Smooth muscle cell (in vitro differentiated cells): ENCODE measurements around the gene ZNF143. TPM values are rescaled to one million over a fixed set of nuclear protein-coding genes. Genes with fewer than 3 reads are reported as not detected.

ENCODE experiments used
- DNase-seq: peaks from one replicate; lab custom pipeline; 2025; ENCODE audit not compliant: unreplicated experiment; lab: John Stamatoyannopoulos, UW
- H2AFZ ChIP-seq: fragments of 200-600 bp; sonication (generic); 2 replicates; pipeline ENCODE4 v1.6.0; 2016; ENCODE audit warnings: antibody characterized with exemption, low read depth, mild to moderate bottlenecking
- H3F3A ChIP-seq: fragments of 200-600 bp; sonication (generic); 2 replicates; pipeline ENCODE4 v1.6.0; 2017; ENCODE audit warnings: antibody characterized with exemption, low read depth
- H3K27ac ChIP-seq: fragments of 200-600 bp; sonication (generic); 2 replicates; pipeline ENCODE4 v1.5.1; 2016; ENCODE audit warnings: low read depth, mild to moderate bottlenecking
- H3K27me3 ChIP-seq: fragments of 200-600 bp; sonication (generic); 2 replicates; pipeline ENCODE4 v1.6.1; 2016; ENCODE audit warnings: low read depth, mild to moderate bottlenecking
- H3K36me3 ChIP-seq: fragments of 200-600 bp; sonication (generic); 2 replicates; pipeline ENCODE4 v1.5.1; 2016; ENCODE audit warnings: low read depth
- H3K4me1 ChIP-seq: fragments of 200-600 bp; sonication (generic); 2 replicates; pipeline ENCODE4 v1.5.1; 2016; ENCODE audit warnings: low read depth
- H3K4me2 ChIP-seq: fragments of 200-600 bp; sonication (generic); 2 replicates; pipeline ENCODE4 v1.6.0; 2016; ENCODE audit warnings: mild to moderate bottlenecking
- H3K4me3 ChIP-seq: fragments of 200-600 bp; sonication (generic); 2 replicates; pipeline ENCODE4 v1.5.1; 2016; ENCODE audit warnings: mild to moderate bottlenecking
- H3K79me2 ChIP-seq: fragments of 200-600 bp; sonication (generic); 2 replicates; pipeline ENCODE4 v1.6.0; 2016; ENCODE audit warnings: low read depth, mild to moderate bottlenecking
- H3K9ac ChIP-seq: fragments of 200-600 bp; sonication (generic); 2 replicates; pipeline ENCODE4 v1.6.0; 2016; ENCODE audit warnings: low read depth
- H3K9me3 ChIP-seq: fragments of 200-600 bp; sonication (generic); replicated peaks from 2 replicates; pipeline ENCODE4 v1.5.1; 2016; ENCODE audit warnings: low read depth
- H4K20me1 ChIP-seq: fragments of 200-600 bp; sonication (generic); 2 replicates; pipeline ENCODE4 v1.6.0; 2016; ENCODE audit warnings: low read depth
- CTCF ChIP-seq: fragments of 200-600 bp; sonication (generic); IDR thresholded peaks from 2 replicates; pipeline ENCODE4 v1.5.1; 2017; ENCODE audit warnings: borderline replicate concordance, mild to moderate bottlenecking, antibody characterized with exemption; ENCODE audit not compliant: insufficient read depth, poor library complexity, severe bottlenecking
- WGBS: methylation state at CpG from one replicate; pipeline ENCODE4 v1.1.7; 2016; ENCODE audit warnings: low lambda C conversion rate; 5-methylcytosine and 5-hydroxymethylcytosine counted together
- polyA plus RNA-seq: library from polyadenylated mRNA; unstranded; fragments of >200 nt; fragmentation: Nextera tagmentation; extraction: Ambion mirVana; gene quantifications from 2 replicates; pipeline ENCODE4 v1.2.1, GENCODE V29; 2016
- total RNA-seq: library from RNA; depleted of rRNA; stranded (reverse); fragments of >200 nt; gene quantifications from 2 replicates; pipeline ENCODE4 v1.2.3, GENCODE V29; 2014

The ZNF143 gene
- total and polyA plus RNA-seq, 2 experiments from 2014 or later = 30.9 to 48.6 TPM

- Histone ChIP-seq H3K9ac (no peak overlapping the region), H3K4me3 (no peak overlapping the region), H3K4me1 (peaks cover 24% of the 10 kb centered on the region), H3K79me2 (no peaks in the 10 kb centered on the region), H3K9me3 (no peaks in the 10 kb centered on the region), H2AFZ (no peak overlapping the region), H3K36me3 (peaks cover 3% of the 10 kb centered on the region), H3K27me3 (no peaks in the 10 kb centered on the region), H3K4me2 (peak overlapping the region; percentile 13), H3K27ac (peak overlapping the region; percentile 64), H4K20me1 (peaks cover under 1% of the 10 kb centered on the region), H3F3A (peaks cover 3% of the 10 kb centered on the region)
- TF ChIP-seq CTCF = no peak
- no peak for DNase-seq
- WGBS = 70% methylated on average over 3 of the region's 3 CpGs
These were observed 68.5 kb downstream of the ZNF143 start for GRCh38 chr11:9529334-9529650.

DNA sequence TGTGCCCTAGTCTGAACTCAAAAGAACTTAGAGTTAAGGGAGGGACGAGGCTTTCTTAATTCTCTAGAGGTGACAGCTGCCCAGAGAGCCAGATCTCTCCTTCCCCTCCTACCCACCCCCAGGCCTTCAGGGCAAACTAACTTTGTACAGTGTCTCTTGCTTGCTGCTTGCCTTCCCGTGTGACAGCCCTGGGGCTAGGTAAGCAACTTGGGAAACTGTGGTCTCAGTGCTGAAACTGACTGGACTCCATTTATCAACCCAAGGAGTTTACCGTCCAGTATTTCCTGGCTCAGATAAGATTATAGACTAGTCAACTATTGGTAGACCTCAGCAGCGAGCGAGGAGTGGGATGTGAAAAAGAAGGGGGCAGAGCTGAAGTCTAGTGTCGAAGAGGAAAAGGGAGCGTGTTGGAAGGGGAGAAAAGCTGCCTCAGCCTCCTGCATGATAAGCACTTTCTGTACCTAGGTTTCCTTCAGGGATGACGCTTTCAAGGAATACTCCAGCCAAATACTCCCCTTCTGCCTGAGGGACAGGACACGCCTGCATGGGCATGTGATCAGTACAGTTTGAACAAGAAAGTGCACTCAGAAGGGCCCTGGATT, 69.3 kb downstream of the ZNF143 start:
- H3K4me1 ChIP-seq = peaks cover 22% of the 10 kb centered on the region
- no peaks in the 10 kb centered on the region for H3K9me3 ChIP-seq
- no peak overlapping the region for H2AFZ ChIP-seq
- no peaks in the 10 kb centered on the region for H3K79me2 ChIP-seq
- H4K20me1 ChIP-seq = no peaks in the 10 kb centered on the region
- peaks cover 3% of the 10 kb centered on the region for H3K36me3 ChIP-seq
- DNase-seq = no peak
- H3K4me3 ChIP-seq = no peak overlapping the region
- H3K4me2 ChIP-seq = peak overlapping the region; percentile 13
- H3K27ac ChIP-seq = peak overlapping the region; percentile 64
- no peaks in the 10 kb centered on the region for H3K27me3 ChIP-seq
- no peak overlapping the region for H3K9ac ChIP-seq
- peaks cover 3% of the 10 kb centered on the region for H3F3A ChIP-seq
- no peak for TF ChIP-seq CTCF
- 26% methylated on average over 9 of the region's 9 CpGs for WGBS

DNA sequence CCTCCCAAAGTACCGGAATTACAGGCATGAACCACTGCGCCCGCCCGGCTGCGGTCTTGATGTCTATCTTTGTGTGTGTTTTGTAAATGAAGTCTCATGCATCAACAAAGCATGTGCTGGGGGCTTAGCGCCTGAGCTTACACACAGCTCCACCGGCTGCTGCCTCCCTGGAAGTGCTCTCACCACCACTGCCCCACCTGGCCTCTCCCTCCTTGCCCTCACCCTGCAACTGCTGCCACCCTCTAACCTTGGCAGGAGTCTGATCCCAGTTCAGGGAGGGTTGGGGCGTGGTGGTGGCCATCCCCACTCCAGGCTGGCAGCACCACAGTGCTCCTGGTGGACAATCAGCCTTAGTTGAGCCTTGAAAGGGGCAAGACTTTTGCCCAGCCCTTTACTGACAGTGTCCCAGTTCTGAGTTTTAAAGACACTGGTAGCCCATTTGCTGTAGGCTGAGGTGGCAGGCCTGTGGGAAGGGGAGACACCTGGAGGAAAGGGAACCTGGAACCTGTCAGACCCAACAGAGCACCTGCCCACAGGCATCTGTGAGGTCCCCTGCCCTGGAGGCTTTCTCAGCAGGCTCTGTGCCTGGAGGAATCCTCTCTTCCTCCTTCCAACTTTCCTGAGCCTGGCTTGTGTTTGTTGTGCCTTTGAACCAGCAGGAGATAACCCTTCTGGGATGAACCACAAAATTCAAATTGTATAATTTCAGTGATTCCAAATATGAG, 70.3 kb downstream of the ZNF143 start:
- Histone ChIP-seq H3K4me3 (no peak overlapping the region), H3K36me3 (peaks cover 3% of the 10 kb centered on the region), H3F3A (peaks cover 3% of the 10 kb centered on the region), H2AFZ (no peak overlapping the region), H3K79me2 (no peaks in the 10 kb centered on the region), H3K27me3 (no peaks in the 10 kb centered on the region), H3K4me1 (peaks cover 22% of the 10 kb centered on the region), H3K9me3 (no peaks in the 10 kb centered on the region), H3K27ac (peak overlapping the region; percentile 64), H3K4me2 (no peak overlapping the region), H4K20me1 (no peaks in the 10 kb centered on the region), H3K9ac (no peak overlapping the region)
- 87% methylated on average over 8 of the region's 8 CpGs for WGBS
- no peak for TF ChIP-seq CTCF
- DNase-seq = no peak

DNA sequence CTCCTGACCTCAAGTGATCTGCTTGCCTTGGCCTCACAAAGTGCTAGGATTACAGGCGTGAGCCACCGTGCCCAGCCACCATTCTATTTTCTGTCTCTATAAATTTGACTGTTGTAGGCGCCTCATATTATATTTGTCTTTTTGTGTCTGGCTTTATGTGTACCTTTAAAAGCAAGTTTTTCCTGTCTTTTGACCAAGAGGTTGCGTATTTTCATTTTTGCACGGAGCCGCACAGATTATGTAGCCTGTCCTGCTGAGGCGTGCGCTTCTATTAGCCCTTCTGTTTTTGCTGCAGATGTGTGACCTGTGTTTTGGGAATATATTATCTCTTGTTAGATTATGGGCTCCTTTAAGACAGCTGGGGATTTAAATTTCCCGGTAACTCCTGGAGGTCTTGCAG, 72.2 kb downstream of the ZNF143 start:
- H4K20me1 ChIP-seq = no peaks in the 10 kb centered on the region
- H3K79me2 ChIP-seq = no peaks in the 10 kb centered on the region
- H3K9ac ChIP-seq = no peak overlapping the region
- H3K4me2 ChIP-seq = no peak overlapping the region
- no peak for TF ChIP-seq CTCF
- H3K36me3 ChIP-seq = no peaks in the 10 kb centered on the region
- peaks cover 3% of the 10 kb centered on the region for H3F3A ChIP-seq
- no peak overlapping the region for H3K4me3 ChIP-seq
- DNase-seq = no peak
- 73% methylated on average over 9 of the region's 9 CpGs for WGBS
- no peak overlapping the region for H3K27ac ChIP-seq
- no peaks in the 10 kb centered on the region for H3K27me3 ChIP-seq
- no peak overlapping the region for H2AFZ ChIP-seq
- H3K4me1 ChIP-seq = peaks cover 22% of the 10 kb centered on the region
- H3K9me3 ChIP-seq = no peaks in the 10 kb centered on the region
